Measurements from ENCODE around the gene C5orf15.

C5orf15 gene

GRCh38 chr5:133921069-133921468 lies 47.4 kb downstream of the C5orf15 start:
- no peak for DNase-seq (ENCODE audit: low read depth)

GRCh38 chr5:133919148-133920136 lies 49.0 kb downstream of the C5orf15 start:
- DNase-seq (ENCODE audit: low read depth): no peak

- no peak for DNase-seq (ENCODE audit: low read depth)
Observed at GRCh38 chr5:133918731-133919130, 49.7 kb downstream of the C5orf15 start.

- no peak for DNase-seq (ENCODE audit: low read depth)
Observed at GRCh38 chr5:133918316-133918715, 50.1 kb downstream of the C5orf15 start.

- DNase-seq (ENCODE audit: low read depth): no peak
Observed at GRCh38 chr5:133917785-133918184, 50.6 kb downstream of the C5orf15 start.

- DNase-seq (ENCODE audit: low read depth): no peak
Observed at GRCh38 chr5:133916914-133917313, 51.5 kb downstream of the C5orf15 start.

- no peak for DNase-seq (ENCODE audit: low read depth)
Observed at GRCh38 chr5:133916479-133916878, 51.9 kb downstream of the C5orf15 start.

- no peak for DNase-seq (ENCODE audit: low read depth)
Observed at GRCh38 chr5:133914434-133914833, 54.0 kb downstream of the C5orf15 start.

- no peak for DNase-seq (ENCODE audit: low read depth)
Observed at GRCh38 chr5:133913413-133914155, 54.8 kb downstream of the C5orf15 start.

GRCh38 chr5:133912951-133913350 lies 55.5 kb downstream of the C5orf15 start:
- DNase-seq (ENCODE audit: low read depth): no peak

GRCh38 chr5:133910571-133910970 lies 57.9 kb downstream of the C5orf15 start:
- no peak for DNase-seq (ENCODE audit: low read depth)

- DNase-seq (ENCODE audit: low read depth): no peak
Observed at GRCh38 chr5:133909603-133910002, 58.8 kb downstream of the C5orf15 start.

GRCh38 chr5:133907075-133907474 lies 61.4 kb downstream of the C5orf15 start:
- DNase-seq (ENCODE audit: low read depth): no peak

GRCh38 chr5:133906303-133906702 lies 62.1 kb downstream of the C5orf15 start:
- no peak for DNase-seq (ENCODE audit: low read depth)

Measured in GM04503 (cell line).